ENCODE results near the gene CLASP1. TPM values are rescaled to one million over a fixed set of nuclear protein-coding genes. Genes with fewer than 3 reads are reported as not detected.

Gene CLASP1
- total RNA-seq, 2 donors from 2014 or later = 87.0 to 88.3 TPM

GRCh38 chr2:121358291-121358690 lies 291.0 kb downstream of the CLASP1 start:
- Mint-ChIP-seq H3K27ac (no peak overlapping the region), H3K27me3 (ENCODE audit: insufficient read depth) (no peaks in the 10 kb centered on the region), H3K9me3 (no peaks in the 10 kb centered on the region), H3K4me1 (peaks cover 3% of the 10 kb centered on the region), H3K4me3 (no peak overlapping the region), H3K36me3 (ENCODE audit: low read depth) (peaks cover 45% of the 10 kb centered on the region)
- Histone ChIP-seq H3K4me1 (ENCODE audit: control insufficient read depth, insufficient read depth, low read length) (no peaks in the 10 kb centered on the region), H3K9me3 (ENCODE audit: control insufficient read depth, low read length) (no peaks in the 10 kb centered on the region), H3K36me3 (ENCODE audit: control insufficient read depth, insufficient read depth, low read length) (peaks cover 68% of the 10 kb centered on the region), H3K4me3 (ENCODE audit: low read length) (no peak overlapping the region), H3K9ac (ENCODE audit: extremely low read depth, low read length, poor library complexity, severe bottlenecking) (no peak overlapping the region), H3K27ac (ENCODE audit: low read depth, low read length) (no peak overlapping the region), H3K27me3 (ENCODE audit: control insufficient read depth, insufficient read depth, low read length, poor library complexity, severe bottlenecking) (no peaks in the 10 kb centered on the region)
- no peak for TF ChIP-seq CTCF (conservative IDR thresholded peaks at IDR 0.05)
- no peak for DNase-seq
- 89 to 92% methylated on average over 1 to 2 of the region's 2 CpGs for WGBS, 2 experiments (ENCODE audit: insufficient coverage in 1 of 2, insufficient read length in 1 of 2)

- Histone ChIP-seq H3K9me3 (ENCODE audit: control insufficient read depth, low read length) (no peaks in the 10 kb centered on the region), H3K27me3 (ENCODE audit: control insufficient read depth, insufficient read depth, low read length, poor library complexity, severe bottlenecking) (no peaks in the 10 kb centered on the region), H3K4me3 (ENCODE audit: low read length) (no peak overlapping the region), H3K9ac (ENCODE audit: extremely low read depth, low read length, poor library complexity, severe bottlenecking) (no peak overlapping the region), H3K4me1 (ENCODE audit: control insufficient read depth, insufficient read depth, low read length) (no peaks in the 10 kb centered on the region), H3K27ac (ENCODE audit: low read depth, low read length) (no peak overlapping the region), H3K36me3 (ENCODE audit: control insufficient read depth, insufficient read depth, low read length) (peaks cover 68% of the 10 kb centered on the region)
- WGBS, 2 experiments (ENCODE audit: insufficient coverage in 1 of 2, insufficient read length in 1 of 2) = 33 to 45% methylated on average over 5 to 9 of the region's 9 CpGs
- Mint-ChIP-seq H3K4me1 (peaks cover 3% of the 10 kb centered on the region), H3K36me3 (ENCODE audit: low read depth) (peaks cover 42% of the 10 kb centered on the region), H3K9me3 (no peaks in the 10 kb centered on the region), H3K4me3 (no peak overlapping the region), H3K27me3 (ENCODE audit: insufficient read depth) (no peaks in the 10 kb centered on the region), H3K27ac (no peak overlapping the region)
- peak; percentile 85 for DNase-seq
- TF ChIP-seq CTCF (conservative IDR thresholded peaks at IDR 0.05) = peak; percentile 87
Observed at GRCh38 chr2:121356058-121356640, 293.1 kb downstream of the CLASP1 start.

GRCh38 chr2:121355488-121355887 lies 293.8 kb downstream of the CLASP1 start:
- Mint-ChIP-seq H3K9me3 (no peaks in the 10 kb centered on the region), H3K27me3 (ENCODE audit: insufficient read depth) (no peaks in the 10 kb centered on the region), H3K4me3 (no peak overlapping the region), H3K4me1 (peaks cover 3% of the 10 kb centered on the region), H3K36me3 (ENCODE audit: low read depth) (peaks cover 49% of the 10 kb centered on the region), H3K27ac (no peak overlapping the region)
- H3K27me3 ChIP-seq (ENCODE audit: control insufficient read depth, insufficient read depth, low read length, poor library complexity, severe bottlenecking) = no peaks in the 10 kb centered on the region
- no peak for DNase-seq
- H3K9ac ChIP-seq (ENCODE audit: extremely low read depth, low read length, poor library complexity, severe bottlenecking) = no peak overlapping the region
- no peaks in the 10 kb centered on the region for H3K4me1 ChIP-seq (ENCODE audit: control insufficient read depth, insufficient read depth, low read length)
- no peak for TF ChIP-seq CTCF (conservative IDR thresholded peaks at IDR 0.05)
- no peak overlapping the region for H3K4me3 ChIP-seq (ENCODE audit: low read length)
- no peaks in the 10 kb centered on the region for H3K9me3 ChIP-seq (ENCODE audit: control insufficient read depth, low read length)
- WGBS, 2 experiments (ENCODE audit: insufficient coverage in 1 of 2, insufficient read length in 1 of 2) = 85% methylated on average over 1 of the region's 1 CpG; no CpG with 5 or more reads in 1 of the 2 experiments
- no peak overlapping the region for H3K27ac ChIP-seq (ENCODE audit: low read depth, low read length)
- peaks cover 69% of the 10 kb centered on the region for H3K36me3 ChIP-seq (ENCODE audit: control insufficient read depth, insufficient read depth, low read length)
